HL-60/S4 treated with retinoic acid at 250 ng/mL for 4 days and 3 days (cell line): ENCODE results near the gene SEMA5A.

ENCODE experiments used
- in situ Hi-C: fragments of 300-500 bp; cut with MboI; formaldehyde crosslinking; loops from 2 replicates; pipeline ENCODE4 v1.7.0; 2022; ENCODE audit warnings: low sequenced_read_pairs

The SEMA5A gene

GRCh38 chr5:9337928-9338595 lies 207.8 kb downstream of the SEMA5A start:
- in situ Hi-C loops: no loop called here

GRCh38 chr5:9335754-9336495 lies 209.9 kb downstream of the SEMA5A start:
- in situ Hi-C loops: no loop called here

- in situ Hi-C loops: no loop called here
These were observed 210.6 kb downstream of the SEMA5A start for GRCh38 chr5:9335269-9335668.

GRCh38 chr5:9332026-9332425 lies 213.8 kb downstream of the SEMA5A start:
- in situ Hi-C loops: no loop called here

- in situ Hi-C loops: no loop called here
These were observed 214.5 kb downstream of the SEMA5A start for GRCh38 chr5:9331372-9331771.

- in situ Hi-C loops: no loop called here
These were observed 216.8 kb downstream of the SEMA5A start for GRCh38 chr5:9329125-9329524.

GRCh38 chr5:9325549-9325948 lies 220.3 kb downstream of the SEMA5A start:
- in situ Hi-C loops: no loop called here

GRCh38 chr5:9324348-9325077 lies 221.4 kb downstream of the SEMA5A start:
- in situ Hi-C loops: no loop called here

- in situ Hi-C loops: no loop called here
These were observed 225.2 kb downstream of the SEMA5A start for GRCh38 chr5:9320652-9321051.

GRCh38 chr5:9318031-9318430 lies 227.8 kb downstream of the SEMA5A start:
- in situ Hi-C loops: no loop called here

GRCh38 chr5:9316733-9317132 lies 229.1 kb downstream of the SEMA5A start:
- in situ Hi-C loops: no loop called here

GRCh38 chr5:9316041-9316440 lies 229.8 kb downstream of the SEMA5A start:
- in situ Hi-C loops: no loop called here

GRCh38 chr5:9314558-9314957 lies 231.3 kb downstream of the SEMA5A start:
- in situ Hi-C loops: no loop called here

GRCh38 chr5:9313751-9314150 lies 232.1 kb downstream of the SEMA5A start:
- in situ Hi-C loops: no loop called here

- in situ Hi-C loops: no loop called here
These were observed 238.7 kb downstream of the SEMA5A start for GRCh38 chr5:9307150-9307549.

- in situ Hi-C loops: no loop called here
These were observed 243.7 kb downstream of the SEMA5A start for GRCh38 chr5:9302218-9302617.

GRCh38 chr5:9301200-9301599 lies 244.7 kb downstream of the SEMA5A start:
- in situ Hi-C loops: no loop called here

- in situ Hi-C loops: no loop called here
These were observed 248.7 kb downstream of the SEMA5A start for GRCh38 chr5:9297134-9297533.

GRCh38 chr5:9295466-9295801 lies 250.4 kb downstream of the SEMA5A start:
- in situ Hi-C loops: no loop called here

GRCh38 chr5:9294793-9295465 lies 250.9 kb downstream of the SEMA5A start:
- in situ Hi-C loops: no loop called here

- in situ Hi-C loops: no loop called here
These were observed 257.6 kb downstream of the SEMA5A start for GRCh38 chr5:9288234-9288633.
